ENCODE results near the gene USP10.
A peak's percentile ranks its signal among the peaks of the same experiment; 100 is the strongest.

Gene USP10

DNA sequence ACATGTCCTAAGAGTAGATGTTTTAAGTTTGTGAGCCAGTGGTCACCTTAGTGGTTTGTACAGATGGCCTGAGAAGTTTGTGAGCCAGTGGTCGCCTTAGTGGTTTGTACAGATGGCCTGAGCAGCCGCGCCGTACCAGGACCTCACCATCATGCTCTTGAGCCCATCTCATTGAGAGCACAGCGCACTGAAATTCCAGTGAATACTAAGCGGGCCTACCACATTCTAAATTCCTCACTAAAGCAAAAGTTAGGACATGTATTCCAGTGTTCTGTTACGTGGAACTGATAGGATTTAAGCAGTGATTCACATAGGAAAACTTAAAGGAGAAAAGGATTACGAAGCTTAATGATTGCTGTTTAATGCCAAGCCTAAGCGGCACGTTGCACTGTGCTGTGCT lies 3.9 kb downstream of the USP10 start:
- H2AFZ ChIP-seq (ENCODE audit: low read length), result no peak overlapping the region
- peaks cover 94% of the 10 kb centered on the region for H3K79me2 ChIP-seq (ENCODE audit: insufficient read depth, low read length)
- H4K20me1 ChIP-seq (ENCODE audit: insufficient read depth, low read length, poor library complexity, severe bottlenecking), result peaks cover 74% of the 10 kb centered on the region
- H3K27me3 ChIP-seq (ENCODE audit: insufficient read depth, low read length, poor library complexity, severe bottlenecking), result no peaks in the 10 kb centered on the region
- peaks cover 54% of the 10 kb centered on the region for H3K4me1 ChIP-seq (ENCODE audit: insufficient read depth, low read length, poor library complexity, severe bottlenecking)
- no peak for TF ChIP-seq EZH2phosphoT487 (IDR thresholded peaks at IDR 0.05; ENCODE audit: borderline replicate concordance)
- no peak for TF ChIP-seq CTCF (conservative IDR thresholded peaks at IDR 0.05; ENCODE audit: low read length)
- peak overlapping the region; percentile 55 for H3K4me3 ChIP-seq (ENCODE audit: low read length, poor library complexity, severe bottlenecking)
- H3F3A ChIP-seq (ENCODE audit: low read depth), result no peaks in the 10 kb centered on the region
- no peaks in the 10 kb centered on the region for H3K9me3 ChIP-seq (ENCODE audit: insufficient read depth, low read depth, low read length)
- no peaks in the 10 kb centered on the region for H3K9me2 ChIP-seq (replicated peaks; ENCODE audit: low read depth, low read length)
- peak overlapping the region; percentile 36 for H3K9ac ChIP-seq (ENCODE audit: low read depth, low read length, poor library complexity, severe bottlenecking)
- H3K4me2 ChIP-seq (ENCODE audit: low read depth, low read length, poor library complexity, severe bottlenecking), result peak overlapping the region; percentile 88
- H3K36me3 ChIP-seq (ENCODE audit: insufficient read depth, low read length), result peaks cover 5% of the 10 kb centered on the region; the same call in 1 of the 2 replicates

DNA sequence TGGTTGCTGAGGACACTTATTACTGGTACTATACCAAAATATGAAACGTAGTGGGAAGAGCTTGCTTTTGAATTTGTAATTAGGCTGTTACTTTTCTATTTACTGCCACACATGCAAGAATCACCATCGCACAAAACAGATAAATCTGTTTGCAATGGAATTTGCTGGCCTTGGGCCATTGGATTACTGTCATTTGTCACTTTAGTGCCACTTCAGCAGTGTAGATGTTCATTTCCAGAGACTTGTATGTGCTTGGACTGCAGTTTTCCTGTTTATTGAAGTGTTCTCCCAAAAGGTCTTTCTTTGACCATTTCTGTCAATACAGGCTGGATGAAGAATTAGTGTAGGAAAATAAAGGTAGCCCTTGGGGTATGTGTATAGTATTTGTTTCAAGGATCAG lies 4.5 kb downstream of the USP10 start:
- Histone ChIP-seq H3K4me2 (ENCODE audit: low read depth, low read length, poor library complexity, severe bottlenecking) (peak overlapping the region; percentile 88), H4K20me1 (ENCODE audit: insufficient read depth, low read length, poor library complexity, severe bottlenecking) (peaks cover 80% of the 10 kb centered on the region), H3K9ac (ENCODE audit: low read depth, low read length, poor library complexity, severe bottlenecking) (peak overlapping the region; percentile 36)

GRCh38 chr16:84706856-84707255 lies 7.1 kb downstream of the USP10 start:
- Histone ChIP-seq H3K79me2 (ENCODE audit: insufficient read depth, low read length) (peaks cover 99% of the 10 kb centered on the region), H3K9ac (ENCODE audit: low read depth, low read length, poor library complexity, severe bottlenecking) (no peak overlapping the region), H4K20me1 (ENCODE audit: insufficient read depth, low read length, poor library complexity, severe bottlenecking) (peaks cover 88% of the 10 kb centered on the region), H3K4me3 (ENCODE audit: low read length, poor library complexity, severe bottlenecking) (no peak overlapping the region), H3K4me1 (ENCODE audit: insufficient read depth, low read length, poor library complexity, severe bottlenecking) (peaks cover 39% of the 10 kb centered on the region), H3K27me3 (ENCODE audit: insufficient read depth, low read length, poor library complexity, severe bottlenecking) (no peaks in the 10 kb centered on the region), H3K4me2 (ENCODE audit: low read depth, low read length, poor library complexity, severe bottlenecking) (peak overlapping the region; percentile 37), H3K36me3 (ENCODE audit: insufficient read depth, low read length) (peaks cover 7% of the 10 kb centered on the region; the same call in 1 of the 2 replicates), H3K9me2 (replicated peaks; ENCODE audit: low read depth, low read length) (no peaks in the 10 kb centered on the region), H3F3A (ENCODE audit: low read depth) (no peaks in the 10 kb centered on the region), H2AFZ (ENCODE audit: low read length) (no peak overlapping the region), H3K9me3 (ENCODE audit: insufficient read depth, low read depth, low read length) (no peaks in the 10 kb centered on the region)
- TF ChIP-seq CTCF (conservative IDR thresholded peaks at IDR 0.05; ENCODE audit: low read length), result no peak
- TF ChIP-seq EZH2phosphoT487 (IDR thresholded peaks at IDR 0.05; ENCODE audit: borderline replicate concordance), result no peak

More for the DNA sequence above, 4.5 kb downstream of the USP10 start:
- Histone ChIP-seq H2AFZ (ENCODE audit: low read length) (no peak overlapping the region), H3K36me3 (ENCODE audit: insufficient read depth, low read length) (peaks cover 7% of the 10 kb centered on the region; the same call in 1 of the 2 replicates), H3K4me1 (ENCODE audit: insufficient read depth, low read length, poor library complexity, severe bottlenecking) (peaks cover 50% of the 10 kb centered on the region), H3K9me2 (replicated peaks; ENCODE audit: low read depth, low read length) (no peaks in the 10 kb centered on the region), H3K27me3 (ENCODE audit: insufficient read depth, low read length, poor library complexity, severe bottlenecking) (no peaks in the 10 kb centered on the region), H3K4me3 (ENCODE audit: low read length, poor library complexity, severe bottlenecking) (peak overlapping the region; percentile 55), H3K79me2 (ENCODE audit: insufficient read depth, low read length) (peaks cover 97% of the 10 kb centered on the region), H3K9me3 (ENCODE audit: insufficient read depth, low read depth, low read length) (no peaks in the 10 kb centered on the region), H3F3A (ENCODE audit: low read depth) (no peaks in the 10 kb centered on the region)
- no peak for TF ChIP-seq EZH2phosphoT487 (IDR thresholded peaks at IDR 0.05; ENCODE audit: borderline replicate concordance)
- no peak for TF ChIP-seq CTCF (conservative IDR thresholded peaks at IDR 0.05; ENCODE audit: low read length)

Measured in Loucy (cell line).